ENCODE results near the gene GEN1.

GRCh38 chr2:17792515-17792914 lies 38.6 kb downstream of the GEN1 start:
- no peak for TF ChIP-seq RAD21 (IDR thresholded peaks at IDR 0.05; ENCODE audit: low read depth)
- TF ChIP-seq EP300 (IDR thresholded peaks at IDR 0.05; ENCODE audit: borderline replicate concordance), result no peak
- no peak for TF ChIP-seq YY1 (IDR thresholded peaks at IDR 0.05; ENCODE audit: low read depth)
- TF ChIP-seq, protein P1, sequence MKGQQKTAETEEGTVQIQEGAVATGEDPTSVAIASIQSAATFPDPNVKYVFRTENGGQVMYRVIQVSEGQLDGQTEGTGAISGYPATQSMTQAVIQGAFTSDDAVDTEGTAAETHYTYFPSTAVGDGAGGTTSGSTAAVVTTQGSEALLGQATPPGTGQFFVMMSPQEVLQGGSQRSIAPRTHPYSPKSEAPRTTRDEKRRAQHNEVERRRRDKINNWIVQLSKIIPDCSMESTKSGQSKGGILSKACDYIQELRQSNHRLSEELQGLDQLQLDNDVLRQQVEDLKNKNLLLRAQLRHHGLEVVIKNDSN (IDR thresholded peaks at IDR 0.05), result no peak
- TF ChIP-seq CEBPB (IDR thresholded peaks at IDR 0.05), result no peak
- TF ChIP-seq REST (IDR thresholded peaks at IDR 0.05; ENCODE audit: low read depth), result no peak
- no peak for TF ChIP-seq CREB1 (IDR thresholded peaks at IDR 0.05; ENCODE audit: low read depth)
- TF ChIP-seq FOXM1 (IDR thresholded peaks at IDR 0.05; ENCODE audit: borderline replicate concordance, low read depth), result no peak
- TF ChIP-seq MAX (IDR thresholded peaks at IDR 0.05), result no peak
- TF ChIP-seq TAF1 (IDR thresholded peaks at IDR 0.05; ENCODE audit: low read depth), result no peak
- no peak for TF ChIP-seq TCF12 (IDR thresholded peaks at IDR 0.05; ENCODE audit: low read depth)
- TF ChIP-seq TEAD4 (IDR thresholded peaks at IDR 0.05), result no peak
- TF ChIP-seq NFIC (IDR thresholded peaks at IDR 0.05), result no peak
- TF ChIP-seq ZBTB7A (IDR thresholded peaks at IDR 0.05; ENCODE audit: low read depth), result no peak
